Mesothelial cell of epicardium (in vitro differentiated cells): ENCODE measurements around the gene CCNH. TPM values are rescaled to one million over a fixed set of nuclear protein-coding genes. Genes with fewer than 3 reads are reported as not detected.

Source experiments
- DNase-seq, 2 experiments: peaks; one replicate each; pipeline ENCODE4 v3.0.0; 2021; ENCODE audit warnings: low spot score in 2 of 2; ENCODE audit not compliant: unreplicated experiment in 2 of 2
- H3K27ac Mint-ChIP-seq: 2 replicates; pipeline ENCODE4 v1.8.0; 2021; ENCODE audit warnings: mixed read lengths
- H3K27me3 Mint-ChIP-seq: 2 replicates; pipeline ENCODE4 v1.8.0; 2021; ENCODE audit warnings: low read depth, mixed read lengths
- H3K36me3 Mint-ChIP-seq: 2 replicates; pipeline ENCODE4 v1.8.0; 2021; ENCODE audit warnings: mixed read lengths
- H3K4me1 Mint-ChIP-seq: 2 replicates; pipeline ENCODE4 v1.8.0; 2021; ENCODE audit warnings: mixed read lengths
- H3K4me3 Mint-ChIP-seq: 2 replicates; pipeline ENCODE4 v1.8.0; 2021; ENCODE audit warnings: mild to moderate bottlenecking, moderate library complexity, mixed read lengths
- H3K9me3 Mint-ChIP-seq: 2 replicates; pipeline ENCODE4 v1.8.0; 2021; ENCODE audit warnings: mixed read lengths
- CTCF ChIP-seq: fragments of 200-600 bp; sonication (generic); IDR thresholded peaks from one replicate; pipeline ENCODE4 v1.5.0; 2021; ENCODE audit warnings: antibody characterized with exemption; ENCODE audit not compliant: unreplicated experiment
- total RNA-seq: library from RNA; stranded (reverse); gene quantifications from 3 replicates; pipeline ENCODE4 v1.2.1, GENCODE V29; 2021

The CCNH gene
- total RNA-seq, 1 donor from 2014 or later = 41.8 TPM

- Mint-ChIP-seq H3K27me3 (peaks cover 1% of the 10 kb centered on the region), H3K9me3 (no peaks in the 10 kb centered on the region), H3K36me3 (peaks cover 14% of the 10 kb centered on the region), H3K4me1 (peaks cover 19% of the 10 kb centered on the region), H3K27ac (peak overlapping the region; percentile 96), H3K4me3 (peak overlapping the region; percentile 88)
- TF ChIP-seq CTCF = no peak
- peak in 1 of 2 experiments; percentile 37 for DNase-seq
Measured at GRCh38 chr5:87411973-87412629, 629 bp downstream of the CCNH start.

GRCh38 chr5:87411586-87411972 is 1.2 kb downstream of the CCNH start:
- TF ChIP-seq CTCF = no peak
- no peaks in the 10 kb centered on the region for H3K9me3 Mint-ChIP-seq
- peak overlapping the region; percentile 96 for H3K27ac Mint-ChIP-seq
- peaks cover 1% of the 10 kb centered on the region for H3K27me3 Mint-ChIP-seq
- peaks cover 19% of the 10 kb centered on the region for H3K4me1 Mint-ChIP-seq
- no peak for DNase-seq
- H3K4me3 Mint-ChIP-seq = peak overlapping the region; percentile 88
- peaks cover 15% of the 10 kb centered on the region for H3K36me3 Mint-ChIP-seq

GRCh38 chr5:87410931-87411330 is 1.8 kb downstream of the CCNH start:
- H3K27me3 Mint-ChIP-seq = peaks cover 1% of the 10 kb centered on the region
- H3K27ac Mint-ChIP-seq = no peak overlapping the region
- peaks cover 19% of the 10 kb centered on the region for H3K4me1 Mint-ChIP-seq
- TF ChIP-seq CTCF = no peak
- no peaks in the 10 kb centered on the region for H3K9me3 Mint-ChIP-seq
- H3K36me3 Mint-ChIP-seq = peaks cover 18% of the 10 kb centered on the region
- peak overlapping the region; percentile 57 for H3K4me3 Mint-ChIP-seq
- no peak for DNase-seq

- no peaks in the 10 kb centered on the region for H3K27me3 Mint-ChIP-seq
- no peaks in the 10 kb centered on the region for H3K9me3 Mint-ChIP-seq
- no peak overlapping the region for H3K4me3 Mint-ChIP-seq
- no peak for TF ChIP-seq CTCF
- H3K4me1 Mint-ChIP-seq = peaks cover 16% of the 10 kb centered on the region
- H3K27ac Mint-ChIP-seq = no peak overlapping the region
- DNase-seq = no peak
- peaks cover 27% of the 10 kb centered on the region for H3K36me3 Mint-ChIP-seq
Measured at GRCh38 chr5:87408204-87408603, 4.5 kb downstream of the CCNH start.

GRCh38 chr5:87405472-87406155 is 7.1 kb downstream of the CCNH start:
- Mint-ChIP-seq H3K27me3 (no peaks in the 10 kb centered on the region), H3K9me3 (peaks cover 4% of the 10 kb centered on the region), H3K36me3 (peaks cover 39% of the 10 kb centered on the region), H3K4me1 (peaks cover 2% of the 10 kb centered on the region), H3K4me3 (no peak overlapping the region), H3K27ac (no peak overlapping the region)
- DNase-seq = no peak
- no peak for TF ChIP-seq CTCF
